ENCODE data around the gene HIVEP1. TPM values are rescaled to one million over a fixed set of nuclear protein-coding genes. Genes with fewer than 3 reads are reported as not detected.
A peak's percentile ranks its signal among the peaks of the same experiment; 100 is the strongest.

Gene HIVEP1
- total and polyA plus RNA-seq, 2 of the 13 experiments (the other 11 are each of a cell fraction or from before 2014, with no cell fraction given) = 7.4 to 9.9 TPM

DNA sequence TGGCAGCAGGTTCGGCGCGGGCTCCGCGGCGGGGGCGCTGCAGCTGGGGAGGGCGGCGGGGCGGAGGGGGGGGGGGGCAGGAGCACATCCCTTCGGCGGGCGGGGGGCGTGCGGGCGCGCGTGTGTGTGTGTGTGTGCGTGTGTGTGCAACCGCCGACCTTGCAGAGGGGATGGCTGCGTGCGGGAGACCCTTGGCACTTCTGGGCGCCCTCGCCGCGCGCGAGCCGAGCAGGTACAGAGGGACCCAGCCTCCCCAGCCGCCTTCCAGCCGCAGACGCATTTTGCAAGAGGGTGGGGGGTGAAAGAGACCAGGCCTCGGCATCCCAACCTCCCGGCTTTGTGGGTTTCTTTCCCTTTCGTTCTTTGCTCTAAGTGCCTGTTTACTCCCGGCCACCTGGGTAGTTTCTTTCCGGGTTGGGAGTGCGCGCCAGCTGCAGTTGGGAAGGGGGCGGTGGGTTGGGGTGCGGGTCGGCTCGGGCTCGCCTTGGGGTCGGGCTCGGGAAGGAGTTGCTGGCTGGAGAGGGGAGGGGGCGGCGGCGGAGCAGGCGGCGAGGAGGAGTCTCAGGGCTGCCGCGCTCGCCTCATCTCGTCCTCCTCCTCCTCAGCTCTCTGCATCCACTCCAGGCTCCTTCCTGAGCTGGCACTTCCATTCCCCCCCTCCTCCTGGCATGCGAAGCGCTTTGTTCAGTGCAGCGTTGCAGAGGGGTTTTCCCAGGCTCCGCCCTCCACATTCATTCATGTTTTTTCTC is 620 bp downstream of the HIVEP1 start (continued):
- TF ChIP-seq ZNF24 (IDR thresholded peaks at IDR 0.05) (no peak), BORCS8-MEF2B (CRISPR knock-in tag; IDR thresholded peaks at IDR 0.05) (no peak), RFX5 (IDR thresholded peaks at IDR 0.05; ENCODE audit: low read depth, low read length) (no peak), NCOA2 (CRISPR knock-in tag; IDR thresholded peaks at IDR 0.05) (no peak; the same call in 1 of the 2 replicates), ZNF703 (CRISPR knock-in tag; IDR thresholded peaks at IDR 0.05; ENCODE audit: borderline replicate concordance) (no peak), ZNF580 (CRISPR knock-in tag; IDR thresholded peaks at IDR 0.05; ENCODE audit: borderline replicate concordance, low read depth) (0 out of 2 replicates have a peak, but pooled peaks have one; percentile 32), ZNF772 (CRISPR knock-in tag; IDR thresholded peaks at IDR 0.05) (no peak), FOXJ3 (CRISPR knock-in tag; IDR thresholded peaks at IDR 0.05; ENCODE audit: borderline replicate concordance) (no peak), ZNF512B (CRISPR knock-in tag; IDR thresholded peaks at IDR 0.05; ENCODE audit: borderline replicate concordance) (no peak; the same call in 1 of the 2 replicates), ZNF746 (CRISPR knock-in tag; IDR thresholded peaks at IDR 0.05) (peak; percentile 71; the same call in 1 of the 2 replicates), MLLT10 (CRISPR knock-in tag; IDR thresholded peaks at IDR 0.05) (no peak), ARNT (IDR thresholded peaks at IDR 0.05) (no peak), BCL3 (CRISPR knock-in tag; IDR thresholded peaks at IDR 0.05) (no peak; the same call in 1 of the 2 replicates), CHD2 (IDR thresholded peaks at IDR 0.05; ENCODE audit: low read depth, low read length) (no peak), DNMT1 (CRISPR knock-in tag; IDR thresholded peaks at IDR 0.05) (no peak; the same call in 1 of the 2 replicates), ZNF616 (CRISPR knock-in tag; IDR thresholded peaks at IDR 0.05; ENCODE audit: low read depth) (no peak), HNRNPL (IDR thresholded peaks at IDR 0.05; ENCODE audit: low read depth, low read length) (no peak)
- TF ChIP-seq, protein P1, sequence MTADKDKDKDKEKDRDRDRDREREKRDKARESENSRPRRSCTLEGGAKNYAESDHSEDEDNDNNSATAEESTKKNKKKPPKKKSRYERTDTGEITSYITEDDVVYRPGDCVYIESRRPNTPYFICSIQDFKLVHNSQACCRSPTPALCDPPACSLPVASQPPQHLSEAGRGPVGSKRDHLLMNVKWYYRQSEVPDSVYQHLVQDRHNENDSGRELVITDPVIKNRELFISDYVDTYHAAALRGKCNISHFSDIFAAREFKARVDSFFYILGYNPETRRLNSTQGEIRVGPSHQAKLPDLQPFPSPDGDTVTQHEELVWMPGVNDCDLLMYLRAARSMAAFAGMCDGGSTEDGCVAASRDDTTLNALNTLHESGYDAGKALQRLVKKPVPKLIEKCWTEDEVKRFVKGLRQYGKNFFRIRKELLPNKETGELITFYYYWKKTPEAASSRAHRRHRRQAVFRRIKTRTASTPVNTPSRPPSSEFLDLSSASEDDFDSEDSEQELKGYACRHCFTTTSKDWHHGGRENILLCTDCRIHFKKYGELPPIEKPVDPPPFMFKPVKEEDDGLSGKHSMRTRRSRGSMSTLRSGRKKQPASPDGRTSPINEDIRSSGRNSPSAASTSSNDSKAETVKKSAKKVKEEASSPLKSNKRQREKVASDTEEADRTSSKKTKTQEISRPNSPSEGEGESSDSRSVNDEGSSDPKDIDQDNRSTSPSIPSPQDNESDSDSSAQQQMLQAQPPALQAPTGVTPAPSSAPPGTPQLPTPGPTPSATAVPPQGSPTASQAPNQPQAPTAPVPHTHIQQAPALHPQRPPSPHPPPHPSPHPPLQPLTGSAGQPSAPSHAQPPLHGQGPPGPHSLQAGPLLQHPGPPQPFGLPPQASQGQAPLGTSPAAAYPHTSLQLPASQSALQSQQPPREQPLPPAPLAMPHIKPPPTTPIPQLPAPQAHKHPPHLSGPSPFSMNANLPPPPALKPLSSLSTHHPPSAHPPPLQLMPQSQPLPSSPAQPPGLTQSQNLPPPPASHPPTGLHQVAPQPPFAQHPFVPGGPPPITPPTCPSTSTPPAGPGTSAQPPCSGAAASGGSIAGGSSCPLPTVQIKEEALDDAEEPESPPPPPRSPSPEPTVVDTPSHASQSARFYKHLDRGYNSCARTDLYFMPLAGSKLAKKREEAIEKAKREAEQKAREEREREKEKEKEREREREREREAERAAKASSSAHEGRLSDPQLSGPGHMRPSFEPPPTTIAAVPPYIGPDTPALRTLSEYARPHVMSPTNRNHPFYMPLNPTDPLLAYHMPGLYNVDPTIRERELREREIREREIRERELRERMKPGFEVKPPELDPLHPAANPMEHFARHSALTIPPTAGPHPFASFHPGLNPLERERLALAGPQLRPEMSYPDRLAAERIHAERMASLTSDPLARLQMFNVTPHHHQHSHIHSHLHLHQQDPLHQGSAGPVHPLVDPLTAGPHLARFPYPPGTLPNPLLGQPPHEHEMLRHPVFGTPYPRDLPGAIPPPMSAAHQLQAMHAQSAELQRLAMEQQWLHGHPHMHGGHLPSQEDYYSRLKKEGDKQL (CRISPR knock-in tag; IDR thresholded peaks at IDR 0.05; ENCODE audit: low read depth) = no peak
- TF ChIP-seq, protein P2, sequence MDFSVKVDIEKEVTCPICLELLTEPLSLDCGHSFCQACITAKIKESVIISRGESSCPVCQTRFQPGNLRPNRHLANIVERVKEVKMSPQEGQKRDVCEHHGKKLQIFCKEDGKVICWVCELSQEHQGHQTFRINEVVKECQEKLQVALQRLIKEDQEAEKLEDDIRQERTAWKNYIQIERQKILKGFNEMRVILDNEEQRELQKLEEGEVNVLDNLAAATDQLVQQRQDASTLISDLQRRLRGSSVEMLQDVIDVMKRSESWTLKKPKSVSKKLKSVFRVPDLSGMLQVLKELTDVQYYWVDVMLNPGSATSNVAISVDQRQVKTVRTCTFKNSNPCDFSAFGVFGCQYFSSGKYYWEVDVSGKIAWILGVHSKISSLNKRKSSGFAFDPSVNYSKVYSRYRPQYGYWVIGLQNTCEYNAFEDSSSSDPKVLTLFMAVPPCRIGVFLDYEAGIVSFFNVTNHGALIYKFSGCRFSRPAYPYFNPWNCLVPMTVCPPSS (IDR thresholded peaks at IDR 0.05) = no peak

All from HepG2 (cell line).